Left lung (tissue), 10 donors: ENCODE results near the gene NFKB2. TPM values are rescaled to one million over a fixed set of nuclear protein-coding genes. Genes with fewer than 3 reads are reported as not detected.
A peak's percentile ranks its signal among the peaks of the same experiment; 100 is the strongest.

Experiments
- ATAC-seq: fragments of 200-7000 bp; cut with Tn5 transposase; one replicate; pipeline ENCODE4 v1.9.1; 2020; ENCODE audit warnings: moderate library complexity
- DNase-seq, 4 donors: peaks; one replicate each; pipeline ENCODE4 v3.0.0-alpha.2; 2013 to 2020
- H3K27ac ChIP-seq, 2 donors: fragments of 200-600 bp; sonication (generic) in 1 of 2; one replicate each; pipeline versions ENCODE4 v1.5.0 to v1.8.0; 2020 to 2021
- H3K27me3 ChIP-seq, 2 donors: fragments of 200-600 bp; sonication (generic) in 1 of 2; one replicate each; pipeline versions ENCODE4 v1.5.0 to v1.8.0; 2020 to 2021
- H3K36me3 ChIP-seq, 2 donors: fragments of 200-600 bp; sonication (generic) in 1 of 2; one replicate each; pipeline versions ENCODE4 v1.5.0 to v1.8.0; 2020 to 2021
- H3K4me1 ChIP-seq, 2 donors: fragments of 200-600 bp; one replicate each; pipeline ENCODE4 v1.8.0; 2021
- H3K4me3 ChIP-seq, 2 donors: fragments of 200-600 bp; sonication (generic) in 1 of 2; one replicate each; pipeline versions ENCODE4 v1.5.0 to v1.8.0; 2020 to 2021; ENCODE audit warnings: mild to moderate bottlenecking in 1 of 2
- H3K9me3 ChIP-seq, 2 donors: fragments of 200-600 bp; sonication (generic) in 1 of 2; one replicate each; pipeline versions ENCODE4 v1.5.0 to v1.8.0; 2020 to 2021
- CTCF ChIP-seq, 2 donors: fragments of 200-600 bp; sonication (generic) in 1 of 2; IDR thresholded peaks; one replicate each; pipeline versions ENCODE4 v1.5.0 to v1.8.0; 2021; ENCODE audit warnings: antibody characterized with exemption in 2 of 2
- intact Hi-C, 2 donors: fragments of 100-400 bp; cut with DNase I; formaldehyde crosslinking; loops; one replicate each; pipeline versions ENCODE4 v1.11.2 to v1.14.2; 2022
- polyA plus RNA-seq, 6 donors: library from polyadenylated mRNA; unstranded; fragments of 120-200 nt; gene quantifications; one replicate each; pipeline ENCODE4 v1.2.1, GENCODE V29; 2013; ENCODE audit not compliant: insufficient read length in 6 of 6
- total RNA-seq, 2 donors: library from RNA; stranded (reverse); fragmentation: NEBNext Ultra II Directional; extraction: Animal tissue kit (Norgen Biotek cat#: 25700); gene quantifications; one replicate each; pipeline ENCODE4 v1.2.1, GENCODE V29; 2021
- donor health status: DM: no; HTN: yes; CAD: no.
- donor health status: DM: no; HTN: no; CAD: no.

NFKB2 gene
- total and polyA plus RNA-seq, 8 donors, result 22.0 to 50.2 (median 25.6) TPM

- ATAC-seq (peak; percentile 73), DNase-seq (peak in 3 of 4 donors; percentile 79 to 97 (median 87))
- TF ChIP-seq CTCF (IDR thresholded peaks at IDR 0.05), result peak; percentile 81 to 84
- peak overlapping the region; percentile 90 to 91 for H3K27ac ChIP-seq
- H3K36me3 ChIP-seq, result peaks cover 0 to 21% of the 10 kb centered on the region in 2 donors
- H3K9me3 ChIP-seq, result no peaks in the 10 kb centered on the region
- H3K27me3 ChIP-seq, result peaks cover 0 to 21% of the 10 kb centered on the region in 2 donors
- intact Hi-C loops, result no loop called here
- peak overlapping the region; percentile 72 to 98 for H3K4me3 ChIP-seq
- H3K4me1 ChIP-seq, result peaks cover 17 to 39% of the 10 kb centered on the region in 2 donors
Observed at GRCh38 chr10:102422545-102423129, 27.1 kb downstream of the NFKB2 start.

GRCh38 chr10:102423372-102423968 lies 28.0 kb downstream of the NFKB2 start:
- DNase-seq, result no peak
- intact Hi-C loops, result no loop called here
- Histone ChIP-seq H3K4me1 (peaks cover 17 to 39% of the 10 kb centered on the region in 2 donors), H3K27ac (peak overlapping the region in 1 of 2 donors; percentile 90), H3K9me3 (no peaks in the 10 kb centered on the region), H3K27me3 (peaks cover 0 to 13% of the 10 kb centered on the region in 2 donors), H3K4me3 (peak overlapping the region in 1 of 2 donors; percentile 98), H3K36me3 (peaks cover 0 to 21% of the 10 kb centered on the region in 2 donors)
- ATAC-seq, result no peak
- no peak for TF ChIP-seq CTCF (IDR thresholded peaks at IDR 0.05)

- DNase-seq (no peak), ATAC-seq (no peak)
- Histone ChIP-seq H3K27me3 (peaks cover 0 to 6% of the 10 kb centered on the region in 2 donors), H3K4me1 (peaks cover 17 to 35% of the 10 kb centered on the region in 2 donors), H3K36me3 (peaks cover 0 to 21% of the 10 kb centered on the region in 2 donors), H3K4me3 (no peak overlapping the region), H3K9me3 (no peaks in the 10 kb centered on the region), H3K27ac (no peak overlapping the region)
- intact Hi-C loops, result no loop called here
- no peak for TF ChIP-seq CTCF (IDR thresholded peaks at IDR 0.05)
Observed at GRCh38 chr10:102424145-102424544, 28.6 kb downstream of the NFKB2 start.

- H3K4me1 ChIP-seq, result peaks cover 13 to 27% of the 10 kb centered on the region in 2 donors
- no peaks in the 10 kb centered on the region for H3K9me3 ChIP-seq
- DNase-seq (peak in 1 of 4 donors; percentile 64), ATAC-seq (no peak)
- H3K36me3 ChIP-seq, result peaks cover 0 to 21% of the 10 kb centered on the region in 2 donors
- intact Hi-C loops, result no loop called here
- H3K27me3 ChIP-seq, result no peaks in the 10 kb centered on the region
- no peak overlapping the region for H3K27ac ChIP-seq
- TF ChIP-seq CTCF (IDR thresholded peaks at IDR 0.05), result no peak
- H3K4me3 ChIP-seq, result no peak overlapping the region
Observed at GRCh38 chr10:102424916-102425315, 29.4 kb downstream of the NFKB2 start.

- H3K9me3 ChIP-seq, result no peaks in the 10 kb centered on the region
- H3K27me3 ChIP-seq, result no peaks in the 10 kb centered on the region
- no peak overlapping the region for H3K4me3 ChIP-seq
- TF ChIP-seq CTCF (IDR thresholded peaks at IDR 0.05), result no peak
- H3K27ac ChIP-seq, result no peak overlapping the region
- ATAC-seq (no peak), DNase-seq (no peak)
- H3K36me3 ChIP-seq, result peaks cover 0 to 21% of the 10 kb centered on the region in 2 donors
- peaks cover 8 to 22% of the 10 kb centered on the region in 2 donors for H3K4me1 ChIP-seq
- intact Hi-C loops, result no loop called here
Observed at GRCh38 chr10:102425444-102425843, 29.9 kb downstream of the NFKB2 start.
